Prostate gland (tissue), 2 donors: ENCODE results near the gene KRTAP4-7. TPM values are rescaled to one million over a fixed set of nuclear protein-coding genes. Genes with fewer than 3 reads are reported as not detected.
"Not testable (repeated sequence)": the region's sequence is repeated elsewhere in the genome, so short reads cannot be mapped to it uniquely, and the experiment has no call there.

ENCODE experiments used
- DNase-seq: peaks from one replicate; pipeline ENCODE4 v3.0.0-alpha.2; 2019; ENCODE audit warnings: low spot score
- H3K27ac ChIP-seq, 2 donors: fragments of 200-600 bp; sonication (generic); 2 replicates each; pipeline ENCODE4 v1.5.1; 2017 to 2019
- H3K27me3 ChIP-seq: fragments of 200-600 bp; sonication (generic); replicated peaks from 2 replicates; pipeline ENCODE4 v1.5.1; 2019; ENCODE audit not compliant: insufficient read depth
- H3K36me3 ChIP-seq, 2 donors: fragments of 200-600 bp; sonication (generic); 1 replicate in 1 of 2; 2 replicates in 1 of 2; pipeline versions ENCODE4 v1.5.1 to v1.8.1; 2017 to 2019
- H3K4me1 ChIP-seq: fragments of 200-600 bp; sonication (generic); replicated peaks from 2 replicates; pipeline ENCODE4 v1.5.1; 2019
- H3K4me3 ChIP-seq, 2 donors: fragments of 200-600 bp; sonication (generic); 2 replicates each; pipeline ENCODE4 v1.5.1; 2017 to 2019
- H3K9me3 ChIP-seq: fragments of 200-600 bp; sonication (generic); 2 replicates; pipeline ENCODE4 v1.5.1; 2017
- POLR2A ChIP-seq: fragments of 450-650 bp; IDR thresholded peaks from one replicate; pipeline ENCODE4 v1.6.1; 2016; ENCODE audit warnings: antibody characterized with exemption, mild to moderate bottlenecking
- POLR2AphosphoS5 ChIP-seq: sonication (generic); formaldehyde crosslinking; IDR thresholded peaks from one replicate; pipeline ENCODE4 v1.6.1; 2017; ENCODE audit warnings: antibody characterized with exemption
- WGBS: methylation state at CpG from one replicate; pipeline ENCODE4 v1.1.5; 2018; 5-methylcytosine and 5-hydroxymethylcytosine counted together
- intact Hi-C: fragments of 100-400 bp; cut with DNase I; formaldehyde crosslinking; loops from one replicate; pipeline ENCODE4 v1.14.2; 2022
- total RNA-seq, 2 donors: library from RNA; depleted of rRNA; stranded (reverse); fragments of >200 nt; gene quantifications; one replicate each; pipeline ENCODE4 v1.1.0, GENCODE V29; 2016
- TF ChIP-seq, protein P1 (sequence below), 4 experiments: fragments of 200-600 bp in 2 of 4; fragments of 450-650 bp in 2 of 4; sonication (generic) in 2 of 4; IDR thresholded peaks; 1 replicate in 3 of 4; 2 replicates in 1 of 4; pipeline ENCODE4 v1.5.1; 2016 to 2019; ENCODE audit warnings: antibody characterized with exemption in 4 of 4, mild to moderate bottlenecking in 2 of 4, moderate library complexity in 2 of 4

KRTAP4-7 gene
- total RNA-seq, 2 donors from 2014 or later, result not detected

DNA sequence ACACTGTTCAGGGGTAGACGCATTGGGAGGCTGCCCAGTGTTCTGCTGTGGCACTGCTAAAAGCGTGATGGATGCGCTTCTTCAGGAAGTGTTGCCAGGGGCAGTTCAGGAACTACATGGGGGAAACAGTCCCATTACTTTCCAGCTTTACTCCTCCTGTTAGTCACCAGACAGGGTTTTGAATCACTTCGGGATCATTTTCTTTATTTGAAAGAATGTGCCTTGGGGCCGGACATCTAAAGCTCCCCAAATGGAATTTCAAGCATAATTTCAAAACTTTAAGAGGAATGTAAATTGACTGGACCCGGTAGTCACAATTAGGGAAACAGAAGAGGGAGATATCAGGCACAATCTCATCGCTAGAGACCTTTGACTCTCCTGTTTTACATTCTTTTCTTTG, 35.5 kb upstream of the KRTAP4-7 start:
- Histone ChIP-seq H3K4me1 (no peaks in the 10 kb centered on the region), H3K27ac (no peak overlapping the region), H3K4me3 (no peak overlapping the region), H3K9me3 (no peaks in the 10 kb centered on the region), H3K36me3 (no peaks in the 10 kb centered on the region), H3K27me3 (no peaks in the 10 kb centered on the region)
- DNase-seq, result no peak
- intact Hi-C loops, result no loop called here
- WGBS, result 69% methylated on average over 7 of the region's 7 CpGs
- TF ChIP-seq POLR2A (no peak), POLR2AphosphoS5 (no peak)
- TF ChIP-seq, protein P1, sequence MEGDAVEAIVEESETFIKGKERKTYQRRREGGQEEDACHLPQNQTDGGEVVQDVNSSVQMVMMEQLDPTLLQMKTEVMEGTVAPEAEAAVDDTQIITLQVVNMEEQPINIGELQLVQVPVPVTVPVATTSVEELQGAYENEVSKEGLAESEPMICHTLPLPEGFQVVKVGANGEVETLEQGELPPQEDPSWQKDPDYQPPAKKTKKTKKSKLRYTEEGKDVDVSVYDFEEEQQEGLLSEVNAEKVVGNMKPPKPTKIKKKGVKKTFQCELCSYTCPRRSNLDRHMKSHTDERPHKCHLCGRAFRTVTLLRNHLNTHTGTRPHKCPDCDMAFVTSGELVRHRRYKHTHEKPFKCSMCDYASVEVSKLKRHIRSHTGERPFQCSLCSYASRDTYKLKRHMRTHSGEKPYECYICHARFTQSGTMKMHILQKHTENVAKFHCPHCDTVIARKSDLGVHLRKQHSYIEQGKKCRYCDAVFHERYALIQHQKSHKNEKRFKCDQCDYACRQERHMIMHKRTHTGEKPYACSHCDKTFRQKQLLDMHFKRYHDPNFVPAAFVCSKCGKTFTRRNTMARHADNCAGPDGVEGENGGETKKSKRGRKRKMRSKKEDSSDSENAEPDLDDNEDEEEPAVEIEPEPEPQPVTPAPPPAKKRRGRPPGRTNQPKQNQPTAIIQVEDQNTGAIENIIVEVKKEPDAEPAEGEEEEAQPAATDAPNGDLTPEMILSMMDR (IDR thresholded peaks at IDR 0.05), result no peak

DNA sequence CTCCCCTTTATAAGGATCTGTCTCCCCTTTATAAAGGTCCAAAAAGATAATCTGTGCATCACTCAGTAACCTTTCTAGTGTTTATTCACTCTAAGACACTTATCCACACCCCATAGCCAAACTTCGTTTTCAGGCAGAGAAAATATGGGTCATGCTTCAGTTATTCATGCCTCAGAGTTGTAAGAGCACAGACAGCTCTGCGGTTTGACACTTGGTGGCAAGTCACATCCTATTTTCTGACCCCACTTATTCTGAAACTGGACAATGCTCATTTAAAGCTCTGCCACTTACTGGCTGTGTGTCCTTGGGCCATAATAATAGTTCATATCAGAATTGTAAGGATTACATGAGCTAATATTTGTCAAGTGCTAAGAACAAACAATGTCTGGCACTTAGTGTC, 34.8 kb upstream of the KRTAP4-7 start:
- WGBS, result 68% methylated on average over 2 of the region's 2 CpGs
- TF ChIP-seq, protein P1 (IDR thresholded peaks at IDR 0.05), result no peak
- TF ChIP-seq POLR2AphosphoS5 (no peak), POLR2A (no peak)
- Histone ChIP-seq H3K4me3 (no peak overlapping the region), H3K27me3 (no peaks in the 10 kb centered on the region), H3K27ac (no peak overlapping the region), H3K36me3 (no peaks in the 10 kb centered on the region), H3K9me3 (no peaks in the 10 kb centered on the region), H3K4me1 (no peaks in the 10 kb centered on the region)
- intact Hi-C loops, result no loop called here
- no peak for DNase-seq

DNA sequence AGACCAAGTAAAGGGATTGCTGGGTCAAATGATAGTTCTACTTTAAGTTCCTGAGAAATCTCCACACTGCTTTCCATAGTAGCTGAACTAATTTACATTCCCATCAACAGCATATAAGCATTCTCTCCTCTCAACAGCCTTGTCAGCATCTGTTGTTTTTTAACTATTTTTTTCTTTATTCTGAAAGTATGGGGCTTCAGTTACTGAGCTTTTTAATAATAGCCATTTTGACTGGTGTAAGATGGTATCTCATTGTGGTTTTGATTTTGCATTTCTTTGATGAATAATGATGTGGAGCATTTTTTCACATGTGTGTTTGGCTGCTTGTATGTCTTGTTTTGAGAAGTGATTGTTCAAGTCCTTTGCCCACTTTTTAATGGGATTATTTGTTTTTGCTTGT, 31.4 kb upstream of the KRTAP4-7 start:
- H3K27me3 ChIP-seq, result no peaks in the 10 kb centered on the region
- DNase-seq, result no peak
- no peak overlapping the region for H3K4me3 ChIP-seq
- TF ChIP-seq POLR2AphosphoS5 (no peak), POLR2A (no peak)
- TF ChIP-seq, protein P1 (IDR thresholded peaks at IDR 0.05), result no peak
- intact Hi-C loops, result no loop called here
- H3K9me3 ChIP-seq, result no peaks in the 10 kb centered on the region
- H3K27ac ChIP-seq, result no peak overlapping the region
- no peaks in the 10 kb centered on the region for H3K4me1 ChIP-seq
- H3K36me3 ChIP-seq, result no peaks in the 10 kb centered on the region

DNA sequence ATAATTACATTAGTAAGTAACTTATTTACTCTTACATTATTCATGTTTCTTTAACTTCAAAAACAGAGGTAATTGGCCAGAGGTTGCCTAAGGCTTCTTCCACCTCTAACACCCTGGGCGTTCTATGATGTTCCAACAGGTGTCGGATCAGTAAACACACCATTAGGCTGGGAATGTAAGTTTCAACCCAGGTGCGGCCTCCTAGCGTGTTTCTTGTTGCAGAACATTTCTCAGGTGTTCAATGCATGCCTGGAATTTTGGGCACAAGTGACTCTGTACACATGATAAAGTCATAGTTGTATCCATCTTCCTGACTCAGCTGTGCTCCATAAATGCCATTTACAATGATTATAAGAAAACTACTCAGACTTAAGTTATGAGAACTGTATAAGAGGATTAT, 29.9 kb upstream of the KRTAP4-7 start:
- H3K4me3 ChIP-seq, result no peak overlapping the region
- no peak overlapping the region for H3K27ac ChIP-seq
- 81% methylated on average over 4 of the region's 4 CpGs for WGBS
- no peak for DNase-seq
- TF ChIP-seq POLR2A (no peak), POLR2AphosphoS5 (no peak)
- TF ChIP-seq, protein P1 (IDR thresholded peaks at IDR 0.05), result no peak
- no peaks in the 10 kb centered on the region for H3K36me3 ChIP-seq
- H3K27me3 ChIP-seq, result no peaks in the 10 kb centered on the region
- no peaks in the 10 kb centered on the region for H3K9me3 ChIP-seq
- intact Hi-C loops, result no loop called here
- H3K4me1 ChIP-seq, result no peaks in the 10 kb centered on the region

DNA sequence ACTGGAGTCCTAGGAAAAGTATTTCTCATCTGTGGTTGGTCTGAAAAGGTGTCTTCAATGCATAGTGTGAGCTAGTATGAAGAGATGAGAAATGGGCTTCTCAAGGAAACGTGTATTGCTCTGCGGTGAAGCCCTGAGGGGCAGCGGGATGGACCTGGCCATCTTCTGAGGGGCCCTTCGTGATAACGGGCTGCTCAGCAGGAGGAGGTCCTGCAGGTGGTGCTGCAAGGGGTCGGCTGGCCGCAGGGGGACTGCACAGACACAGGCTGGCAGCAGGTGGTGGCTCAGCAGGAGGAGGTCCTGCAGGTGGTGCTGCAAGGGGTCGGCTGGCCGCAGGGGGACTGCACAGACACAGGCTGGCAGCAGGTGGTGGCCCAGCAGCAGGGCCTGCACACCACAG, 29.4 kb upstream of the KRTAP4-7 start:
- H3K9me3 ChIP-seq, DNase-seq, H3K36me3 ChIP-seq, intact Hi-C loops, H3K27me3 ChIP-seq, H3K4me1 ChIP-seq, H3K4me3 ChIP-seq, H3K27ac ChIP-seq: not testable (repeated sequence)
- 81% methylated on average over 7 of the region's 9 CpGs for WGBS

DNA sequence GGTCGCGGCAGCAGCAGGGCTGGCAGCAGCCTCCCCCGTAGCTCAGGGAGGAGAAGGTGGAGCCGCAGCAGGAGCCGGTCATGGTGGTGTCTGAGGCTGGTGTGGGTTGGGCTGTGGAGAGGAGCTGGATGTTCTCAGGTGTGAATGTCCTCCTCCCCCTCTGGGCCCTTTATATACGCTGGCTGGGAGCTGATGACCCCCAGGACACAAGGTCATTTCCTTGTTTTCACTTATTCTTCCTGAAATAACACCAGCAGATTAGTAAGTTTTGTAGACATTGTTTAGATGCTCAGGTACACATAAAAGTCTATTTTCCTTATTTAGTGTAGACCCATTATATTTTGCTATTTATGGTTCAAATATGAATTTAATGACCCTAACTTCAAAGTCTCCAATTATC, 28.8 kb upstream of the KRTAP4-7 start, which contains the start of gene KRTAP2-2:
TSS of gene KRTAP2-2 (minus strand) at position 101 of the 400 bp plus-strand sequence. CDS start at position 82, 19 bp downstream.
- intact Hi-C loops, DNase-seq, H3K4me1 ChIP-seq, H3K36me3 ChIP-seq, H3K4me3 ChIP-seq, H3K9me3 ChIP-seq, H3K27ac ChIP-seq, H3K27me3 ChIP-seq: not testable (repeated sequence)
- WGBS, result 75% methylated on average over 1 of the region's 6 CpGs
